Superior temporal gyrus (tissue), 1 donor: Measurements from ENCODE around the gene GP5.

Experiments
- DNase-seq: peaks from one replicate; pipeline ENCODE4 v3.0.0-alpha.2; 2016; ENCODE audit errors: extremely low spot score

GP5 gene

DNA sequence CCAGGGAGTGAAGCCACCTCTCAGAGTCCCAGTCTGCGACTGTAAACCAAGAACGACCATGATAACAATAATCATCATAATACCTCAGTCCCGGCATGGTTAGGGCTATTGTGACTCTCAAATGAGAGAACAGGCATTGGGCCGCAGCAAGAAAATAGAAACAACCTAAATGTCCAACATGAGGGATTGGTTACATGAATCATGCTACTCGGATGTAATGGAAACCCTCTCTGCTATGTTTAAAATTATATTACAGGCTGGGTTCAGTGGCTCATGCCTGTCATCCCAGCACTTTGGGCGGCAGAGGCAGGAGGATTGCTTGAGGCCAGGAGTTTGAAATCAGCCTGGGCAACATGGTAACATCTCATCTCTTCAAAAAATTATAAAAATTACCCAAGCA is 50.7 kb downstream of the GP5 start:
- DNase-seq = no peak

DNA sequence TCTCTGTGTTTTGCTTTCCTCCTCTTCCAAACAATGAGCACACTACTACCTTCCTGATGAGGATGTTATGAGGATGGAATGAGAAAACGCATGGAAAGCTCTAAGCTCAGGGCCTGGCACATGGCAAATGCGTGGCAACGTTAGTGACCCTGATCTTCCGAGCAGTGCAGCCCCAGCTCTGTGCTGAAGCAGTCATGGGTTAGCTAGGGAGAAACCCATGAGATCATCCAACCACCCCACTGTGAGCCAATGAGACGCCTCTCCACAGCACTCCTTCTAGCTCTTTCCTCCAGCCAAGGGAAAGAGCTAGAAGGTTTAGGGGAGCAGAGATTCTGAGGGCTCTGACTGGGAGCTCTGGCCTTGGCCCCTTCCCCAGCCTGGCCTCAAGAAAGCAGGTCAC is 52.4 kb downstream of the GP5 start:
- DNase-seq = no peak

GRCh38 chr3:194346035-194346434 is 53.0 kb downstream of the GP5 start:
- DNase-seq = no peak
